ENCODE results near the gene TMEM170A.
"Not testable (repeated sequence)": the region's sequence is repeated elsewhere in the genome, so short reads cannot be mapped to it uniquely, and the experiment has no call there.

TMEM170A gene

GRCh38 chr16:75460446-75460845, 4.0 kb downstream of the TMEM170A start:
- TF ChIP-seq CTCF (IDR thresholded peaks at IDR 0.05; ENCODE audit: low read depth, low read length, missing control alignments), result no peak
- no peak overlapping the region for H3K4me3 ChIP-seq (ENCODE audit: low read depth, low read length)
- no peak for DNase-seq (ENCODE audit: low read depth)
- in situ Hi-C loops (cut with HindIII; ENCODE audit: low sequenced_read_pairs), result loop anchor here (25.0 kb wide), 1 partner anchor 302 kb away; no protein-coding TSS in a partner anchor

- no peak for TF ChIP-seq CTCF (IDR thresholded peaks at IDR 0.05; ENCODE audit: low read depth, low read length, missing control alignments)
- no peak overlapping the region for H3K4me3 ChIP-seq (ENCODE audit: low read depth, low read length)
- DNase-seq (ENCODE audit: low read depth), result no peak
- in situ Hi-C loops (cut with HindIII; ENCODE audit: low sequenced_read_pairs), result loop anchor here (25.0 kb wide), 1 partner anchor 303 kb away; no protein-coding TSS in a partner anchor
Measured at GRCh38 chr16:75459691-75460090, 4.8 kb downstream of the TMEM170A start.

- in situ Hi-C loops (cut with HindIII; ENCODE audit: low sequenced_read_pairs), result loop anchor here (25.0 kb wide), 1 partner anchor 304 kb away; no protein-coding TSS in a partner anchor
- no peak overlapping the region for H3K4me3 ChIP-seq (ENCODE audit: low read depth, low read length)
Measured at GRCh38 chr16:75458439-75458838, 6.0 kb downstream of the TMEM170A start.

GRCh38 chr16:75458029-75458428, 6.5 kb downstream of the TMEM170A start:
- no peak for TF ChIP-seq CTCF (IDR thresholded peaks at IDR 0.05; ENCODE audit: low read depth, low read length, missing control alignments)
- no peak overlapping the region for H3K4me3 ChIP-seq (ENCODE audit: low read depth, low read length)
- no peak for DNase-seq (ENCODE audit: low read depth)
- in situ Hi-C loops (cut with HindIII; ENCODE audit: low sequenced_read_pairs), result loop anchor here (25.0 kb wide), 1 partner anchor 304 kb away; no protein-coding TSS in a partner anchor

More at GRCh38 chr16:75458439-75458838, 6.0 kb downstream of the TMEM170A start:
- TF ChIP-seq CTCF (IDR thresholded peaks at IDR 0.05; ENCODE audit: low read depth, low read length, missing control alignments), result no peak
- no peak for DNase-seq (ENCODE audit: low read depth)

- no peak overlapping the region for H3K4me3 ChIP-seq (ENCODE audit: low read depth, low read length)
- TF ChIP-seq CTCF (IDR thresholded peaks at IDR 0.05; ENCODE audit: low read depth, low read length, missing control alignments), result no peak
- in situ Hi-C loops (cut with HindIII; ENCODE audit: low sequenced_read_pairs), result loop anchor here (25.0 kb wide), 1 partner anchor 305 kb away; no protein-coding TSS in a partner anchor
- DNase-seq (ENCODE audit: low read depth), result no peak
Measured at GRCh38 chr16:75457485-75458021, 6.9 kb downstream of the TMEM170A start.

- DNase-seq (ENCODE audit: low read depth), result no peak
- TF ChIP-seq CTCF (IDR thresholded peaks at IDR 0.05; ENCODE audit: low read depth, low read length, missing control alignments), result no peak
- in situ Hi-C loops (cut with HindIII; ENCODE audit: low sequenced_read_pairs), result loop anchor here (25.0 kb wide), 1 partner anchor 305 kb away; no protein-coding TSS in a partner anchor
- H3K4me3 ChIP-seq (ENCODE audit: low read depth, low read length), result no peak overlapping the region
Measured at GRCh38 chr16:75456971-75457370, 7.5 kb downstream of the TMEM170A start.

- not testable (repeated sequence) for DNase-seq (ENCODE audit: low read depth); H3K4me3 ChIP-seq (ENCODE audit: low read depth, low read length)
- in situ Hi-C loops (cut with HindIII; ENCODE audit: low sequenced_read_pairs), result loop anchor here (25.0 kb wide), 1 partner anchor 306 kb away; no protein-coding TSS in a partner anchor
Measured at GRCh38 chr16:75456486-75456885, 8.0 kb downstream of the TMEM170A start.
